AG09319 (cell line): ENCODE data around the gene SHISAL1.

ENCODE experiments used
- DNase-seq: peaks from one replicate; pipeline ENCODE4 v3.0.0-alpha.2; 2010; ENCODE audit warnings: low read depth; ENCODE audit errors: extremely low read depth
- TF ChIP-seq, protein P1 (sequence below): IDR thresholded peaks from 2 replicates; pipeline ENCODE4 v1.5.1; 2011; ENCODE audit warnings: low read depth, mild to moderate bottlenecking, inconsistent platforms, low read length, moderate library complexity

SHISAL1 gene

DNA sequence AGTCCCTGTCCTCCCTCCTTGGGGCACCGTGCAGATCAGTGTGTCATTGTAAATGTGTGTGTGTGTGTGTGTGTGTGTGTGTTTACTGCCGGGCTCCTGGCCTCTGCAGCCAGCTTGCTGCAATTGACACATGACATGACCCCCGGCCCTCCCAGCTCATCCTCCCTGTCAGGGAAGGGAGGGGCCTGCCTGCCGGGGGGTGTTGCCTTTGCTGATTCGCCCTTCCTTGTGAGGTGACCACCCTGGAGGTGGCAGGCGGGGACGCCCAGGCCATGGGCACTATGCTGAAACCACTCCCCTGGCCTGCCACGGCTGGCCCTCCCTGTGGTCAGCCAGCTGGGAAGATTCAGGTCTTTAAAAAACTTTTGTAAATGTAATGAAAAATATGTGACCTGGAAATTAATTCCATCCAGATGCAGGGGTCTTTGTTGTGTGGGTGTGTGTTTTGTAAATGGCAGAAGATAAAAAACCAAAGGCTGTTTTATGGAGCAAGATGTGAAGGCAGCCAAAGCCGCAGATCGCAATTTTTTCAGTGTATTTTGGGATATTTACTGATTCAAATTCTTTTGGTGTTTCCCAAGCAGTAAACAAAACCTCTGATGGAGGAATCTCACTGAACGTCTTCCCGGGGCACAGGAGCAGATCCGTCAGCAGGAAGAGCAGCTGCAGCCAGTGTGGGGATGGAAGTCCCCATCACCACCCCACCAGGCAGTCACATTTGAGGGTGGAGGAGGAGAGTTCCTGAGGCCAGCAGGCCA is 23.2 kb downstream of the SHISAL1 start:
- TF ChIP-seq, protein P1, sequence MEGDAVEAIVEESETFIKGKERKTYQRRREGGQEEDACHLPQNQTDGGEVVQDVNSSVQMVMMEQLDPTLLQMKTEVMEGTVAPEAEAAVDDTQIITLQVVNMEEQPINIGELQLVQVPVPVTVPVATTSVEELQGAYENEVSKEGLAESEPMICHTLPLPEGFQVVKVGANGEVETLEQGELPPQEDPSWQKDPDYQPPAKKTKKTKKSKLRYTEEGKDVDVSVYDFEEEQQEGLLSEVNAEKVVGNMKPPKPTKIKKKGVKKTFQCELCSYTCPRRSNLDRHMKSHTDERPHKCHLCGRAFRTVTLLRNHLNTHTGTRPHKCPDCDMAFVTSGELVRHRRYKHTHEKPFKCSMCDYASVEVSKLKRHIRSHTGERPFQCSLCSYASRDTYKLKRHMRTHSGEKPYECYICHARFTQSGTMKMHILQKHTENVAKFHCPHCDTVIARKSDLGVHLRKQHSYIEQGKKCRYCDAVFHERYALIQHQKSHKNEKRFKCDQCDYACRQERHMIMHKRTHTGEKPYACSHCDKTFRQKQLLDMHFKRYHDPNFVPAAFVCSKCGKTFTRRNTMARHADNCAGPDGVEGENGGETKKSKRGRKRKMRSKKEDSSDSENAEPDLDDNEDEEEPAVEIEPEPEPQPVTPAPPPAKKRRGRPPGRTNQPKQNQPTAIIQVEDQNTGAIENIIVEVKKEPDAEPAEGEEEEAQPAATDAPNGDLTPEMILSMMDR, result no peak
- peak; percentile 51 for DNase-seq

DNA sequence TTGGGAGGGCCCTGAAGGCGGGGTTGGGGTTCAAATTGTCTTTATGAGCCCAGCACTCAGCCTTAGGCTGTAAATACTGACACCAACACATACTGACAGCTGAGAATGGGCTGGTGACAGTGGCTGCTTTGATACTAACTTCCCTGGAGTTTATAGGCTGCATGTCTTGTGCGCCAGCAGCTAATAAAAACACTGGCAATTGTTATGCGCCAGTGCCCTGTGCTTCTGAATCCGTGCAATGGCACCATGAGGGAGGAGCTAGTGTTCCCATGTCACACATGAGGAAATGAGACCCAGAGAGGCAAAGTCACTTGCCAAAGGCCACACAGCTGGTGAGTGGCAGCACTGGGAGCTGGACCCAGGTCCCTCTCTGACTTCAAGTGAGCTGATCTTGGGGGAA is 23.8 kb downstream of the SHISAL1 start:
- DNase-seq, result no peak
- TF ChIP-seq, protein P1, result no peak

DNA sequence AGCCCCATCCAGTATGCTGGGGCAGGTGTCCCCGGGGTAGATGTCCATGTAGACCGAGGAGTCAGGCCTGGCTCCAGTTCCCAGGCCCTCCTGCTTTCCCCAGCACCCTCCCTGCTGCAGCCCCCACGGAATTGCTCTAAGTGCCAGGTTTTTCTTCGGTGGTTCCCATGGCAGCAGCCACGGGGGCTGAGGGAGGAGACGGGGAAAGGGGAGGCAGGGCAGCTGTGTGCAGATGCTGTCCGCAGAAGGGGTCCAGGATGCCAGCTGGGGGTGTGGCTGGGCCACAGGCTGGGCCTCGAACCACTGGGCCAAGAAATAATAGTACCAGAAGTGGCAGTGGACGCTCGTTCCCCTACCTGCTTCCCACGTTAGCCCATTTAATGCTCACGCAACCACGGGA is 25.0 kb downstream of the SHISAL1 start:
- TF ChIP-seq, protein P1, result no peak
- no peak for DNase-seq

DNA sequence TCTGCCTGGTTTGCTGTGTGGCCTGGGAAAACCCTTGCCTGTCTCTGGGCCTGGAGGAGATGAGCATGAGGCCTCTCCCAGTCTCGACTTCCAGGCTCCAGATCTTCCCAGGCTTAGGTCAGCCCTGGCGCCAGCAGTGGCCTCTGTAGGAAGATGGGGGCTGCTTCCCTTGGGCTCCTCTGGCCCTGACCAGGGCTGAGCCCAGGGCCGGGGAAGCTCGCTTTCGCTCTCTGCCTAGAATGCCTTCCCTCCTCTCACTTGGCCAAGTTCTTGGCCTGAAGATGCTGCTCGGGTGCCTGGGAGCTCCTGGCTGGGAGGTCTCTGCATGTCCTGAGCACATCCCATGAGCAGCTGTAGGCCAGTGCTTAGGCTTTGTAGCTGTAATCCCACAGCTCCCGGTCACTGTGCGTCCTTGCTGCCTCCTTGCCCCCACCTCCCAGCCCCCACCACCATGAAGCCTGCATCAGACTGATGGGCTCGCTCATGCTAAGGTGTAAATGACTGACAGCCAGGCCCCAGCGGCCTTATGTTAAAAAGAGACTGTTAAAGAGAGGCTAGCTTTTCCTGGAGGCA is 25.5 kb downstream of the SHISAL1 start:
- DNase-seq, result no peak
- TF ChIP-seq, protein P1, result no peak

DNA sequence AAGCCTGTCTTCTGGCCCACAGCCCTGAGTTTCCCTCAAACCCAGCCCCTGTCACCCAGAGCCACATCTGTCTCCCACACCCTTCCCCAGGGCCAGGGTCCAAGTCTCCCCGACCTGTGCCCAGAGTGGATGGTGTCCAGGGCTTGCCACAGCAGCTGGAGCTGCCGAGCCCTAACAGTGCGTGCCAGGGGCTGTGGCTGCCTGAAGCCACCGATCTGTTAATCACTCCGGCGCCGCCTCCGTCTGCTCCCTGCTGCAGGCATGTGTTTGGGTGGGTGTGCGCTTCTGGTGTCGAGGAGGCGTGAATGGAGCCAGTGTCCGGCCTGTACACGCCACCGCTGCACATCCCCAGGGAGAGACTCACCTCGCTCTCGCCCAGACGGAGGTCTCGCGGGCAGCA is 26.1 kb downstream of the SHISAL1 start:
- TF ChIP-seq, protein P1, result no peak
- DNase-seq, result no peak

DNA sequence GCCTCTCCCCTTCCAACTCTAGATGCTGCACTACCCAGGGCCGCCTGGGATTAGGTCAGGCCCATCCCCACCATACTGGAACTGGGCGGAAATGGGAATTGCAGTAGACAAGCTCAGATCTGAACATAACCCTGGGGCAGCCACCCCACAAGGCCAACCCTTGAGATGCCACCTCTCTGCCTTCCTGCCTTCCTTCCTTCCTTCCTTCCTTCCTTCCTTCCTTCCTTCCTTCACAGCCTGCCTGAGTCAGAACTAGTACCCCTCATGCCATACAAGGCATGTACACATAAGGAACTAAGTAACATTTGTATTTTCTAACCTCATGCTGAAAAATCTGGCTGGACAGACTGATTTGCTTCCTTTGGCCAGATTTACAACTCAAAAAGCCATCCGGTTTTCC is 28.0 kb downstream of the SHISAL1 start:
- TF ChIP-seq, protein P1, result no peak
- DNase-seq, result no peak

DNA sequence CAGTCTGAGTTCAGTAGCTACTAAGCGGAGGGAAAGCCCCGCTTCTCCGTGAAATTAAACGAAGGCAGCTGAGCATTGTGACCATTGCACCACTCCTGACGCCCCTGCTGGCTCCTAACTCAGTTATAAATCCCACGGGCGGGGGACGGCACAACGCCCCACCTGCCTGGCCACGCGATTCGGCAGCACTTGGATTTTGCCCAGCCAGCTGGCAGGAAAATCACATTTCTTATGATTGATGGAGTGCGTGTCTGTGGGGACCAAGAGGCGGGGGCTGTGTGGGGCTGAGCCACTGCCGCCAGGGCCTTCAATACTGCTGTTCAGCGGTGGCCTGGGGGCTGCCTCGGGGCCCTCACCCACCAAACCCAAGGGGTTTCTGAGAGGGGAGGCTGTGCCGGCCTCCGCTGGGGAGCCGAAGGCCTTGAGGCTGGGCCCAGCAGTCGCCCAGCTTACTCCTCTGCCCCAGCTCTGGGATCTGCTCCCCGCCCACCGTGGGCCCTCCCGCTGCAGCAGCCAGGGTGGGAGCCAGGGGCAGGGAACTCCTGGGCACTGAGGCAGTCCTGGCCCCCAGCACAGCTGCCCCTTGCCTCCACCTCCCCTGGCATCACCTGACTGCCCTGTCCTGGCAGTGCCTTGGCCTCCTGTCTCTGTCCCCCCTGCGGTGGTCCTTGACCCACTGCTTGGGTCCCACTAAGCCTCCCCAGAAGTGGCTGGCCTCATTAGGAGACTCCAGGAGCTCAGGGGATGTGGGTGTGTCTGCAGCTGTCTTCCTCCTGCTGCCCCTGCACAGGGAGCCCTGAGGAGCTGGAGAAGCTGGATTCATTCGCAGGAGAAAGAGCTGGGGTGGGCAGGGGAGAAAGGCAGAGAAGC is 30.7 kb downstream of the SHISAL1 start:
- TF ChIP-seq, protein P1, result no peak
- DNase-seq, result no peak
